Nephron (organoid): Measurements from ENCODE around the gene DNLZ.

Experiments
- H3K27ac Mint-ChIP-seq, 3 experiments: 2 replicates each; pipeline ENCODE4 v1.8.0; 2020; ENCODE audit warnings: mixed read lengths in 3 of 3, mild to moderate bottlenecking in 2 of 3, moderate library complexity in 1 of 3
- H3K27me3 Mint-ChIP-seq: 2 replicates; pipeline ENCODE4 v1.8.0; 2021; ENCODE audit warnings: low read depth, mild to moderate bottlenecking, moderate library complexity, mixed read lengths
- H3K36me3 Mint-ChIP-seq: 2 replicates; pipeline ENCODE4 v1.8.0; 2020; ENCODE audit warnings: low read depth, mixed read lengths
- H3K4me1 Mint-ChIP-seq: 2 replicates; pipeline ENCODE4 v1.8.0; 2020; ENCODE audit warnings: mixed read lengths
- H3K4me3 Mint-ChIP-seq, 3 experiments: 2 replicates each; pipeline ENCODE4 v1.8.0; 2020; ENCODE audit warnings: mild to moderate bottlenecking in 3 of 3, mixed read lengths in 3 of 3, moderate library complexity in 2 of 3
- H3K9me3 Mint-ChIP-seq: 2 replicates; pipeline ENCODE4 v1.8.0; 2020; ENCODE audit warnings: mixed read lengths
- CTCF ChIP-seq, 3 experiments: fragments of 200-600 bp; sonication (generic); IDR thresholded peaks; one replicate each; pipeline ENCODE4 v1.5.0; 2021; ENCODE audit warnings: antibody characterized with exemption in 3 of 3; ENCODE audit not compliant: unreplicated experiment in 3 of 3

The DNLZ gene

DNA sequence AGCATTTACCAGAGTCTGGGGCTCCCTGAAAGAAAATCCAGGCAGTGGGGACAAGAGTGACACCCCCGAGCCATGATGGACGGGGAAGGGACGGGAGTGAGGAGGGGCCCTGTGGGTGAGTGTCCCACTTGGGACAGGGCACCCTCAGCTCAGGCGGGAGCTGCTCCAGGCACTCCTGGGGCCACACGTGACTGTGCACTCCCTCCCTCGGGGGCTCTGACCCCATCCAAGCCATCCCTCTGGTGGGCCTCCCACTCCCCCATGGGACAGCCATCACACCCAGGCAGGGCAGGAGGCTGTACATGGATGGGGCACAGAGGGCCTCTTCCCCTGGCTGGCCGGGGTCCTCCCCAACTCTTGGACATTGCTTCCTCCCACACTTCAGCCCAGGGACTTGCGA, 12.9 kb upstream of the DNLZ start:
- no peaks in the 10 kb centered on the region for H3K36me3 Mint-ChIP-seq
- H3K9me3 Mint-ChIP-seq = no peaks in the 10 kb centered on the region
- H3K27me3 Mint-ChIP-seq = no peaks in the 10 kb centered on the region
- H3K4me3 Mint-ChIP-seq = no peak overlapping the region
- H3K27ac Mint-ChIP-seq = no peak overlapping the region
- no peak for TF ChIP-seq CTCF (IDR thresholded peaks at IDR 0.05; ENCODE audit: unreplicated experiment in 3 of 3)
- no peaks in the 10 kb centered on the region for H3K4me1 Mint-ChIP-seq

GRCh38 chr9:136375096-136375495, 11.6 kb upstream of the DNLZ start:
- no peak for TF ChIP-seq CTCF (IDR thresholded peaks at IDR 0.05; ENCODE audit: unreplicated experiment in 3 of 3)
- H3K4me3 Mint-ChIP-seq = no peak overlapping the region
- no peaks in the 10 kb centered on the region for H3K4me1 Mint-ChIP-seq
- no peak overlapping the region for H3K27ac Mint-ChIP-seq
- no peaks in the 10 kb centered on the region for H3K27me3 Mint-ChIP-seq
- no peaks in the 10 kb centered on the region for H3K36me3 Mint-ChIP-seq
- no peaks in the 10 kb centered on the region for H3K9me3 Mint-ChIP-seq

DNA sequence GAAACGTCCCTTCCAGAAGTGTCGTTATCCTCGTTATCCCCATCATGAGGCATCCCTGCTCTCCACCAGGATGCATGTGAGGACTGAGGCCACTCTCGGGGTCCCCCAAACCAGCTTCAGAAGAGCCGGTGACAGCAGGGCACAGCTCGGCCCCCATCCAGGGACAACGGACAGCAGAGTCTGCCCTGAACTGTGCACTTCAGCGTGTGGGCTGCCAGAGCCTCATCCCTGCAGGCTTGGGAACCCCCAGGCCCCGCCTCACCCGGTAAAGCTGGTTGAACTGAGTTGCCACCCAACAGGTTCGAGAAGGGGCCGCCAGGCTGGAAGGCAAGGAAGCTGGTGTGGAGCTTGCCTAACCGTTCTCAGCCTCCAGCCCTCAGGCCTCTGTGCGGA, 10.6 kb upstream of the DNLZ start:
- no peak for TF ChIP-seq CTCF (IDR thresholded peaks at IDR 0.05; ENCODE audit: unreplicated experiment in 3 of 3)
- H3K36me3 Mint-ChIP-seq = no peaks in the 10 kb centered on the region

GRCh38 chr9:136373300-136374182, 10.0 kb upstream of the DNLZ start, which contains the start of gene CARD9:
CARD9 (minus strand) TSS chr9:136373669; CDS start chr9:136372078, 1,591 bp downstream.
- Mint-ChIP-seq H3K9me3 (no peaks in the 10 kb centered on the region), H3K27me3 (no peaks in the 10 kb centered on the region)

More for the DNA sequence above, 10.6 kb upstream of the DNLZ start:
- H3K27me3 Mint-ChIP-seq = no peaks in the 10 kb centered on the region
- H3K4me1 Mint-ChIP-seq = no peaks in the 10 kb centered on the region
- H3K27ac Mint-ChIP-seq = no peak overlapping the region
- H3K4me3 Mint-ChIP-seq = no peak overlapping the region
- H3K9me3 Mint-ChIP-seq = no peaks in the 10 kb centered on the region

DNA sequence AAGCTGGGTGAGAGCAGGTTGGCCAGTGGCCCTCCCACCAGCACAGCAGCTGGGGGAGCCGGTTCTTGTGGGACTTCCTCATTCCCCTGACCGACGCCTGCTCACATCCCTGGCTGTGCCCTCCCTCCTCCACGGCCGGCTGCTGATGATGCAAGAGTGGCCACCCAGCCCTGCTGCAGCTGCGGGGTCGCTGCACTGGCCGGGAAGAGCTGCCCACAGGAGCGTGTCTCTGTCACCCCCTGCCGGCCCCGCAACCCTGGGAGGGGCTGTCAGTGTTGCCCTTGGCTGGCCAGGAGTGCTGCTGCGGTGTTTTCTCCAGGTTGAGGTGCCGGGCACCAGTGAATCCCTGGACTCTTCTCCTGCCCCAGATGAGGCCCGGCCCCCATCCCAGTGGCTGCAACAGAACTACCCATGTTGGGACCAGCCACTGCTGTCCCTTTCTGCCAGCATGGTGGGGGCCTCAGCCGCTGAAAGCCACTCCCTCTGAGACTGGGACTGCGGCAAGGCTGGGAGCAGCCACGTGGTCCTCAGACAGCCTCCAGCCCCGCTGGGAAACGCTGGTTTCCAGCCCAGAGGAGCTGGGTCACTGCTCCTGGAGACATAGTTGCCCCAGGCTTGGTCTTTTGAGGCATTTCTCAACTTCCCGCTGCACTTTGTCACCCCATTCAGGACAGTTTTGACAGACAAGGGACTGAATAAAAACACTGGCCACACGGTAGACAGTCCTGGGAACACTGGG, 9.2 kb upstream of the DNLZ start:
- no peaks in the 10 kb centered on the region for H3K27me3 Mint-ChIP-seq
- no peaks in the 10 kb centered on the region for H3K4me1 Mint-ChIP-seq
- peak in 1 of 3 experiments; percentile 37 for TF ChIP-seq CTCF (IDR thresholded peaks at IDR 0.05; ENCODE audit: unreplicated experiment in 3 of 3)
- no peaks in the 10 kb centered on the region for H3K9me3 Mint-ChIP-seq
- H3K27ac Mint-ChIP-seq = peak overlapping the region in 2 of 3 experiments; percentile 43 to 81
- no peaks in the 10 kb centered on the region for H3K36me3 Mint-ChIP-seq
- H3K4me3 Mint-ChIP-seq = peak overlapping the region in 1 of 3 experiments; percentile 30

More at GRCh38 chr9:136373300-136374182, 10.0 kb upstream of the DNLZ start, which contains the start of gene CARD9:
- Mint-ChIP-seq H3K27ac (peak within 1 kb of the TSS in 2 of 3 experiments; percentile 43 to 81), H3K4me1 (no peaks in the 10 kb centered on the region), H3K4me3 (peak within 1 kb of the TSS in 1 of 3 experiments; percentile 30), H3K36me3 (no peaks in the 10 kb centered on the region)
- no peak for TF ChIP-seq CTCF (IDR thresholded peaks at IDR 0.05; ENCODE audit: unreplicated experiment in 3 of 3)
